Neural progenitor cell (in vitro differentiated cells): ENCODE results near the gene ZDHHC19.

Source experiments
- CTCF ChIP-seq: fragments of 200-600 bp; sonication (generic); IDR thresholded peaks from 2 replicates; pipeline ENCODE4 v1.5.1; 2017; ENCODE audit warnings: antibody characterized with exemption, mild to moderate bottlenecking
- EZH2 ChIP-seq: fragments of 200-600 bp; sonication (generic); IDR thresholded peaks from 2 replicates; pipeline ENCODE4 v1.6.1; 2017; ENCODE audit warnings: antibody characterized with exemption, mild to moderate bottlenecking, moderate library complexity
- EZH2phosphoT487 ChIP-seq: fragments of 200-600 bp; sonication (generic); IDR thresholded peaks from 2 replicates; pipeline ENCODE4 v1.6.1; 2017; ENCODE audit warnings: antibody characterized with exemption

- TF ChIP-seq CTCF (no peak), EZH2 (no peak), EZH2phosphoT487 (no peak)
Observed at GRCh38 chr3:196186651-196187573, 24.3 kb downstream of the ZDHHC19 start.
